Ishikawa (cell line): ENCODE data around the gene SBNO2.

Experiments used
- CEBPB ChIP-seq: IDR thresholded peaks from 2 replicates; pipeline ENCODE4 v1.6.1; 2012
- CREB1 ChIP-seq: IDR thresholded peaks from 2 replicates; pipeline ENCODE4 v1.6.1; 2012; ENCODE audit warnings: low read depth
- EGR1 ChIP-seq: IDR thresholded peaks from 2 replicates; pipeline ENCODE4 v1.6.1; 2012
- EP300 ChIP-seq: IDR thresholded peaks from 2 replicates; pipeline ENCODE4 v1.6.1; 2012; ENCODE audit warnings: borderline replicate concordance
- FOXM1 ChIP-seq: IDR thresholded peaks from 2 replicates; pipeline ENCODE4 v1.6.1; 2012; ENCODE audit warnings: low read depth, borderline replicate concordance
- NFIC ChIP-seq: IDR thresholded peaks from 2 replicates; pipeline ENCODE4 v1.6.1; 2012
- RAD21 ChIP-seq: IDR thresholded peaks from 2 replicates; pipeline ENCODE4 v1.6.1; 2012; ENCODE audit warnings: low read depth
- TAF1 ChIP-seq: IDR thresholded peaks from 2 replicates; pipeline ENCODE4 v1.6.1; 2012; ENCODE audit warnings: low read depth, mild to moderate bottlenecking
- TCF12 ChIP-seq: IDR thresholded peaks from 2 replicates; pipeline ENCODE4 v1.6.1; 2012; ENCODE audit warnings: low read depth
- TEAD4 ChIP-seq: IDR thresholded peaks from 2 replicates; pipeline ENCODE4 v1.6.1; 2012
- YY1 ChIP-seq: IDR thresholded peaks from 2 replicates; pipeline ENCODE4 v1.6.1; 2012; ENCODE audit warnings: low read depth
- ZBTB7A ChIP-seq: IDR thresholded peaks from 2 replicates; pipeline ENCODE4 v1.6.1; 2012; ENCODE audit warnings: low read depth
- TF ChIP-seq, protein P1 (sequence below): IDR thresholded peaks from 2 replicates; pipeline ENCODE4 v1.6.1; 2012; ENCODE audit warnings: low read depth, mild to moderate bottlenecking
- TF ChIP-seq, protein P2 (sequence below): IDR thresholded peaks from 2 replicates; pipeline ENCODE4 v1.6.1; 2012
- TF ChIP-seq, protein P3 (sequence below): IDR thresholded peaks from 2 replicates; pipeline ENCODE4 v1.6.1; 2012

SBNO2 gene

DNA sequence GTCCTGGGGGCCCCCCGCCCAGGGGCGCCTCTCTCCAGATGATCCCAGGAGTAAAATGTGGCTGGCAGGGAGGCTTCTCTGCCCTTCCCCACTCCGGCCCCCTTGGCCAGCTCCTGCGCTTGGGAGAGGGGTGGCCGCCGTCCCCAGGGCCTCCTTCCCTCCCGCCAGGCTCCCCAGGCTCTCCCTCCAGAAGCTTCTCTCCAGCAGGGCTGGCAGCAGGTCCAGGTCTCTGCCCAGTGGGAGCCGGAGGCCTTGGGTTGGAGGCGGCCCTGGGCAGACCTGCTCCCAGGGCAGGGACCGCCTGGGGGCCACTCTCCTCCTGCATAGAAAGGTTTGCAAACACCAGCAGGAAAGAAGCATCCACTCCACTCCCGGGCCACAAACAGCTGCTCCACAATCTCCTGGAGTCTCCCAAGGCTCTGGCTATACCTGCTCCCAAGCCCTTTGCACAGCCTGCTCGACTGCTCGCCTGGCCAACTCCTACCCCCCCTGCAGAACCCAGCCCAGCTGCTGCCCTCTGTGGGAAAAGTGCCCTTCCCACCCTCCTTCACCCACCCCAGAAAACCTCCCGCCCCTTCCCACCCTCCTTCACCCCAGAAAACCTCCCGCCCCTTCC is 26.0 kb downstream of the SBNO2 start:
- TF ChIP-seq ZBTB7A (no peak), TCF12 (no peak), RAD21 (no peak), CEBPB (no peak), NFIC (no peak), YY1 (no peak), CREB1 (no peak), TEAD4 (no peak), EGR1 (no peak), TAF1 (no peak), EP300 (no peak), FOXM1 (no peak)
- TF ChIP-seq, protein P1, sequence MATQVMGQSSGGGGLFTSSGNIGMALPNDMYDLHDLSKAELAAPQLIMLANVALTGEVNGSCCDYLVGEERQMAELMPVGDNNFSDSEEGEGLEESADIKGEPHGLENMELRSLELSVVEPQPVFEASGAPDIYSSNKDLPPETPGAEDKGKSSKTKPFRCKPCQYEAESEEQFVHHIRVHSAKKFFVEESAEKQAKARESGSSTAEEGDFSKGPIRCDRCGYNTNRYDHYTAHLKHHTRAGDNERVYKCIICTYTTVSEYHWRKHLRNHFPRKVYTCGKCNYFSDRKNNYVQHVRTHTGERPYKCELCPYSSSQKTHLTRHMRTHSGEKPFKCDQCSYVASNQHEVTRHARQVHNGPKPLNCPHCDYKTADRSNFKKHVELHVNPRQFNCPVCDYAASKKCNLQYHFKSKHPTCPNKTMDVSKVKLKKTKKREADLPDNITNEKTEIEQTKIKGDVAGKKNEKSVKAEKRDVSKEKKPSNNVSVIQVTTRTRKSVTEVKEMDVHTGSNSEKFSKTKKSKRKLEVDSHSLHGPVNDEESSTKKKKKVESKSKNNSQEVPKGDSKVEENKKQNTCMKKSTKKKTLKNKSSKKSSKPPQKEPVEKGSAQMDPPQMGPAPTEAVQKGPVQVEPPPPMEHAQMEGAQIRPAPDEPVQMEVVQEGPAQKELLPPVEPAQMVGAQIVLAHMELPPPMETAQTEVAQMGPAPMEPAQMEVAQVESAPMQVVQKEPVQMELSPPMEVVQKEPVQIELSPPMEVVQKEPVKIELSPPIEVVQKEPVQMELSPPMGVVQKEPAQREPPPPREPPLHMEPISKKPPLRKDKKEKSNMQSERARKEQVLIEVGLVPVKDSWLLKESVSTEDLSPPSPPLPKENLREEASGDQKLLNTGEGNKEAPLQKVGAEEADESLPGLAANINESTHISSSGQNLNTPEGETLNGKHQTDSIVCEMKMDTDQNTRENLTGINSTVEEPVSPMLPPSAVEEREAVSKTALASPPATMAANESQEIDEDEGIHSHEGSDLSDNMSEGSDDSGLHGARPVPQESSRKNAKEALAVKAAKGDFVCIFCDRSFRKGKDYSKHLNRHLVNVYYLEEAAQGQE, result no peak
- TF ChIP-seq, protein P2, sequence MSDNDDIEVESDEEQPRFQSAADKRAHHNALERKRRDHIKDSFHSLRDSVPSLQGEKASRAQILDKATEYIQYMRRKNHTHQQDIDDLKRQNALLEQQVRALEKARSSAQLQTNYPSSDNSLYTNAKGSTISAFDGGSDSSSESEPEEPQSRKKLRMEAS, result no peak
- TF ChIP-seq, protein P3, sequence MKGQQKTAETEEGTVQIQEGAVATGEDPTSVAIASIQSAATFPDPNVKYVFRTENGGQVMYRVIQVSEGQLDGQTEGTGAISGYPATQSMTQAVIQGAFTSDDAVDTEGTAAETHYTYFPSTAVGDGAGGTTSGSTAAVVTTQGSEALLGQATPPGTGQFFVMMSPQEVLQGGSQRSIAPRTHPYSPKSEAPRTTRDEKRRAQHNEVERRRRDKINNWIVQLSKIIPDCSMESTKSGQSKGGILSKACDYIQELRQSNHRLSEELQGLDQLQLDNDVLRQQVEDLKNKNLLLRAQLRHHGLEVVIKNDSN, result no peak

DNA sequence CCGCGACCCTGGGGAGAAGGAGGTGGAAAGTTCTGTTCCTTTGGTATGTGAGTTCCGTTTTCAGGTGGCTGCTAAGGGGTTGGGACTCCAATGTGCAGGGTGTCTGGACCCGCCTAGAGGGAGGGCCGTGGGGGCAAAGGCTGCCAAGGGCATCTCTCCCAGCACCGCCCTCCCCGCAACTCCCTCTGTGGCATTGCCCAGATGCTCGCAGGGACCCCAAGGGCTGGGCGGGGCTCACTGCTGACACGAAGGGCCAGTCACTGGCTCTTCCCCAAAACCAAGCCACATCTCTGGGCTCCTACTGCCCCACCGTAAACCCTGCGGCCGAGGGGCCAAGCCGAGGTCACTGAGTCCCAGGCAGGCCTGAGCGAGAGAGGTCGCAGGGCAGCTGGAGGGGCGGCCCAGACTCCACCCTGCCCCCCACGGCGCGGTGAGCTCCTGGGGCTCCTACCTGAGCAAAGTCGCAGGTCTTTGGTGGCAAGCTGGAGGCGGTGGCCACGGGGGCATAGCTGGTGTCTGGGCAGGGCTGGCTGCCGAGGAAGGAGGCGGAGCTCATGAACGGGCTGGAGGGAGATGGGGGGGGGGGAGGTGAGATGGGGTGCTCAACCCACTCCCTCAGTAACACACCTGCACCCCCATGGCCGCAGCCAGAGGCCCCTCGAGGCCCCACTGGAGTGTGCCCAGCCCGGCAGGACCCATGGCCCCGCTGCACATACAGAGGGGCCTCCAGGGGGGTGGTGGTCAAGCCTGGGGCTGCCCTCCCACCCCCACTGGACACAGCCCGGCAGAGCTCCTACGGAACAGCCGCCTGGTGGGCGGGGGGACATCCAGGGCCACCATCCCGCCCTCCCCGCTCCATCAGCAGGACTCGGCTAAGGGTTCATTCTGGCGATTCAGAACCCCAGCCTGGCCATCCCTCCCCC is 26.9 kb downstream of the SBNO2 start:
- TF ChIP-seq NFIC (no peak), TCF12 (no peak), FOXM1 (no peak), RAD21 (no peak), TAF1 (no peak), CEBPB (no peak), EP300 (no peak), EGR1 (no peak), TEAD4 (no peak), CREB1 (no peak), ZBTB7A (no peak), YY1 (no peak)
- TF ChIP-seq, protein P1, result no peak
- TF ChIP-seq, protein P2, result no peak
- TF ChIP-seq, protein P3, result no peak

DNA sequence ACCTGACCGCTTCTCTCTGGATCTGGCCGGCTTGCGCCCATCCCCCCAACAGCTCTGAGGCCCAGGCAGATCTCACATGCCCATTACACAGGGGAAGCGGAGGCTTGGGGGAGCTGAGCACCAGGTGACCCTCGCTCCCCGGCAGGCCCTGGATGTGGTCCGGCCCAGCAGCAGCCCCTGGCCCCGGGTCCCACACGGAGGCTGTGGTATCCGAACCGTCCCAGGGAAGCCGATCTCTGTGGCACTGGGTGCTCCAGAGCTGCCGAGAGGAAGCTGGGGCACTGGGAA is 27.7 kb downstream of the SBNO2 start:
- TF ChIP-seq EP300 (no peak), CREB1 (no peak), TCF12 (no peak), RAD21 (no peak), NFIC (no peak)
- TF ChIP-seq, protein P1, result no peak
